H9 (cell line): ENCODE data around the gene CALM1. TPM values are rescaled to one million over a fixed set of nuclear protein-coding genes. Genes with fewer than 3 reads are reported as not detected.

ENCODE experiments used
- DNase-seq: peaks from one replicate; pipeline ENCODE4 v3.0.0-alpha.2; 2017
- H2AFZ ChIP-seq: one replicate; pipeline ENCODE4 v1.6.1; 2013; ENCODE audit warnings: mild to moderate bottlenecking, low read length, control low read depth, moderate library complexity
- H2AK5ac ChIP-seq: 2 replicates; pipeline ENCODE4 v1.6.1; 2013; ENCODE audit warnings: low read length, control low read depth, mixed read lengths; ENCODE audit not compliant: insufficient read length
- H2BK120ac ChIP-seq: one replicate; pipeline ENCODE4 v1.6.1; 2013; ENCODE audit warnings: low read depth, mild to moderate bottlenecking, low read length, control low read depth, inconsistent platforms; ENCODE audit not compliant: poor library complexity, severe bottlenecking
- H2BK12ac ChIP-seq: 2 replicates; pipeline ENCODE4 v1.6.1; 2013; ENCODE audit warnings: low read length, control low read depth, mixed read lengths, low read depth; ENCODE audit not compliant: insufficient read length
- H2BK15ac ChIP-seq: 2 replicates; pipeline ENCODE4 v1.6.1; 2013; ENCODE audit warnings: low read depth, low read length, control low read depth
- H2BK20ac ChIP-seq: one replicate; pipeline ENCODE4 v1.6.1; 2013; ENCODE audit warnings: low read depth, mild to moderate bottlenecking, low read length, control low read depth, inconsistent platforms; ENCODE audit not compliant: poor library complexity, severe bottlenecking
- H2BK5ac ChIP-seq: 2 replicates; pipeline ENCODE4 v1.6.1; 2013; ENCODE audit warnings: low read length, control low read depth, mixed read lengths; ENCODE audit not compliant: insufficient read length
- H3K14ac ChIP-seq: 2 replicates; pipeline ENCODE4 v1.6.1; 2013; ENCODE audit warnings: low read length, control low read depth; ENCODE audit not compliant: insufficient read depth
- H3K18ac ChIP-seq: 2 replicates; pipeline ENCODE4 v1.6.1; 2013; ENCODE audit warnings: low read depth, mild to moderate bottlenecking, mixed read lengths, low read length, control low read depth; ENCODE audit not compliant: insufficient read length
- H3K23ac ChIP-seq: 2 replicates; pipeline ENCODE4 v1.6.1; 2013; ENCODE audit warnings: low read length, control low read depth, mixed read lengths, low read depth; ENCODE audit not compliant: insufficient read length
- H3K23me2 ChIP-seq: 2 replicates; pipeline ENCODE4 v1.6.1; 2013; ENCODE audit warnings: low read depth, mild to moderate bottlenecking, mixed read lengths, low read length, control low read depth; ENCODE audit not compliant: insufficient read length, poor library complexity, severe bottlenecking
- H3K27ac ChIP-seq: 2 replicates; pipeline ENCODE4 v1.5.1; 2013; ENCODE audit warnings: low read length, control low read depth, mixed read lengths, low read depth; ENCODE audit not compliant: insufficient read length
- H3K27me3 ChIP-seq: 2 replicates; pipeline ENCODE4 v1.6.1; 2013; ENCODE audit warnings: low read length, control low read depth, inconsistent platforms; ENCODE audit not compliant: insufficient read depth
- H3K4ac ChIP-seq: 2 replicates; pipeline ENCODE4 v1.6.1; 2013; ENCODE audit warnings: low read depth, mild to moderate bottlenecking, control low read depth, inconsistent platforms, low read length, moderate library complexity
- H3K4me1 ChIP-seq: 2 replicates; pipeline ENCODE4 v1.6.1; 2013; ENCODE audit warnings: low read length, control low read depth, inconsistent platforms; ENCODE audit not compliant: insufficient read depth
- H3K4me2 ChIP-seq: 2 replicates; pipeline ENCODE4 v1.6.1; 2013; ENCODE audit warnings: low read length, control low read depth, mixed read lengths; ENCODE audit not compliant: insufficient read length, insufficient read depth
- H3K56ac ChIP-seq: 2 replicates; pipeline ENCODE4 v1.6.1; 2013; ENCODE audit warnings: low read depth, mild to moderate bottlenecking, mixed read lengths, low read length, control low read depth; ENCODE audit not compliant: insufficient read length
- H3K79me1 ChIP-seq: 2 replicates; pipeline ENCODE4 v1.6.1; 2013; ENCODE audit warnings: low read depth, mild to moderate bottlenecking, moderate library complexity, low read length, control low read depth, inconsistent platforms; ENCODE audit not compliant: insufficient read depth, poor library complexity, severe bottlenecking
- H3K79me2 ChIP-seq: 2 replicates; pipeline ENCODE4 v1.6.1; 2013; ENCODE audit warnings: low read length, control low read depth, inconsistent platforms; ENCODE audit not compliant: insufficient read depth
- H3K9ac ChIP-seq: 2 replicates; pipeline ENCODE4 v1.6.1; 2013; ENCODE audit warnings: low read length, control low read depth, mixed read lengths; ENCODE audit not compliant: insufficient read length; ENCODE audit errors: extremely low read depth
- H3K9me3 ChIP-seq: one replicate; pipeline ENCODE4 v1.6.1; 2013; ENCODE audit warnings: low read depth, low read length, inconsistent platforms; ENCODE audit not compliant: control insufficient read depth
- H3T11ph ChIP-seq: one replicate; pipeline ENCODE4 v1.6.1; 2013; ENCODE audit warnings: mild to moderate bottlenecking, low read length, control low read depth, inconsistent platforms
- H4K20me1 ChIP-seq: one replicate; pipeline ENCODE4 v1.6.1; 2013; ENCODE audit not compliant: control insufficient read depth, insufficient read length, insufficient read depth
- H4K5ac ChIP-seq: 2 replicates; pipeline ENCODE4 v1.6.1; 2013; ENCODE audit warnings: low read depth, mild to moderate bottlenecking, mixed read lengths, low read length, control low read depth; ENCODE audit not compliant: insufficient read length
- H4K8ac ChIP-seq: replicated peaks from 2 replicates; pipeline ENCODE4 v1.6.1; 2013; ENCODE audit warnings: low read length, control low read depth, mixed read lengths, low read depth; ENCODE audit not compliant: insufficient read length
- H4K91ac ChIP-seq: 2 replicates; pipeline ENCODE4 v1.6.1; 2013; ENCODE audit warnings: low read depth, mild to moderate bottlenecking, moderate library complexity, mixed read lengths, low read length, control low read depth; ENCODE audit not compliant: insufficient read length
- H3K27ac Mint-ChIP-seq, 3 experiments: 2 replicates in 2 of 3; 3 replicates in 1 of 3; pipeline ENCODE4 v1.8.0; 2020 to 2021; ENCODE audit warnings: mixed read lengths in 3 of 3, mild to moderate bottlenecking in 1 of 3, moderate library complexity in 1 of 3
- H3K27me3 Mint-ChIP-seq: 2 replicates; pipeline ENCODE4 v1.8.0; 2021; ENCODE audit warnings: low read depth, mild to moderate bottlenecking, moderate library complexity, mixed read lengths
- H3K36me3 Mint-ChIP-seq, 3 experiments: 2 replicates in 2 of 3; 3 replicates in 1 of 3; pipeline ENCODE4 v1.8.0; 2020 to 2021; ENCODE audit warnings: low read depth in 3 of 3, mixed read lengths in 3 of 3; ENCODE audit not compliant: insufficient read depth in 1 of 3
- H3K4me1 Mint-ChIP-seq, 2 experiments: 2 replicates each; pipeline ENCODE4 v1.8.0; 2020; ENCODE audit warnings: mixed read lengths in 2 of 2
- H3K4me3 Mint-ChIP-seq, 2 experiments: 2 replicates in 1 of 2; 3 replicates in 1 of 2; pipeline ENCODE4 v1.8.0; 2020 to 2021; ENCODE audit warnings: mild to moderate bottlenecking in 2 of 2, mixed read lengths in 2 of 2, moderate library complexity in 1 of 2
- H3K9me3 Mint-ChIP-seq, 2 experiments: 2 replicates in 1 of 2; 3 replicates in 1 of 2; pipeline ENCODE4 v1.8.0; 2020; ENCODE audit warnings: mild to moderate bottlenecking in 2 of 2, mixed read lengths in 2 of 2, moderate library complexity in 1 of 2
- WGBS: extraction: QIAGEN DNeasy Blood & Tissue Kit; methylation state at CpG from one replicate; pipeline ENCODE4 v1.1.7; 2013; ENCODE audit warnings: missing lambda C conversion rate, low lambda C conversion rate, mixed read lengths; ENCODE audit not compliant: insufficient read length; ENCODE audit errors: extremely low coverage; 5-methylcytosine and 5-hydroxymethylcytosine counted together
- total RNA-seq: library from RNA; stranded (reverse); gene quantifications from 2 replicates; pipeline ENCODE4 v1.2.1, GENCODE V29; 2021
- TF ChIP-seq, protein P1 (sequence below): fragments of 200-600 bp; sonication (generic); conservative IDR thresholded peaks from 3 replicates; pipeline ENCODE4 v1.8.0; 2021; ENCODE audit warnings: antibody characterized with exemption, mild to moderate bottlenecking

CALM1 gene
- total RNA-seq, 1 experiment from 2014 or later: 354 TPM

- Histone ChIP-seq H2AK5ac (no peak overlapping the region), H2AFZ (no peak overlapping the region), H3K23ac (no peak overlapping the region), H3K4ac (no peak overlapping the region), H3K4me1 (peaks cover 2% of the 10 kb centered on the region; the same call in 1 of the 2 replicates), H3K9ac (no peak overlapping the region), H3K18ac (no peak overlapping the region), H2BK20ac (no peak overlapping the region), H4K91ac (no peak overlapping the region), H3T11ph (no peak overlapping the region), H4K8ac (no peak overlapping the region), H3K79me1 (no peaks in the 10 kb centered on the region), H3K14ac (no peak overlapping the region), H2BK12ac (no peak overlapping the region), H3K4me2 (no peak overlapping the region), H4K5ac (no peak overlapping the region), H3K27me3 (no peaks in the 10 kb centered on the region), H3K79me2 (no peaks in the 10 kb centered on the region), H3K56ac (no peak overlapping the region), H3K9me3 (no peaks in the 10 kb centered on the region), H2BK15ac (no peak overlapping the region), H3K23me2 (peaks cover 20% of the 10 kb centered on the region), H2BK5ac (no peak overlapping the region), H3K27ac (no peak overlapping the region), H4K20me1 (no peaks in the 10 kb centered on the region), H2BK120ac (no peak overlapping the region)
- WGBS: no CpG with 5 or more reads among the region's 8 CpGs
- Mint-ChIP-seq H3K4me1 (peaks cover 8 to 9% of the 10 kb centered on the region in 2 experiments), H3K4me3 (no peak overlapping the region; a peak in 1 of 5 replicates), H3K9me3 (no peaks in the 10 kb centered on the region), H3K27me3 (peaks cover 15% of the 10 kb centered on the region), H3K36me3 (no peaks in the 10 kb centered on the region), H3K27ac (no peak overlapping the region)
- DNase-seq: no peak
- TF ChIP-seq, protein P1, sequence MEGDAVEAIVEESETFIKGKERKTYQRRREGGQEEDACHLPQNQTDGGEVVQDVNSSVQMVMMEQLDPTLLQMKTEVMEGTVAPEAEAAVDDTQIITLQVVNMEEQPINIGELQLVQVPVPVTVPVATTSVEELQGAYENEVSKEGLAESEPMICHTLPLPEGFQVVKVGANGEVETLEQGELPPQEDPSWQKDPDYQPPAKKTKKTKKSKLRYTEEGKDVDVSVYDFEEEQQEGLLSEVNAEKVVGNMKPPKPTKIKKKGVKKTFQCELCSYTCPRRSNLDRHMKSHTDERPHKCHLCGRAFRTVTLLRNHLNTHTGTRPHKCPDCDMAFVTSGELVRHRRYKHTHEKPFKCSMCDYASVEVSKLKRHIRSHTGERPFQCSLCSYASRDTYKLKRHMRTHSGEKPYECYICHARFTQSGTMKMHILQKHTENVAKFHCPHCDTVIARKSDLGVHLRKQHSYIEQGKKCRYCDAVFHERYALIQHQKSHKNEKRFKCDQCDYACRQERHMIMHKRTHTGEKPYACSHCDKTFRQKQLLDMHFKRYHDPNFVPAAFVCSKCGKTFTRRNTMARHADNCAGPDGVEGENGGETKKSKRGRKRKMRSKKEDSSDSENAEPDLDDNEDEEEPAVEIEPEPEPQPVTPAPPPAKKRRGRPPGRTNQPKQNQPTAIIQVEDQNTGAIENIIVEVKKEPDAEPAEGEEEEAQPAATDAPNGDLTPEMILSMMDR: no peak
Observed at GRCh38 chr14:90381011-90381786, 15.6 kb upstream of the CALM1 start.
